ENCODE data around the gene CYP2W1.

The CYP2W1 gene

GRCh38 chr7:1007901-1008300 is 24.9 kb downstream of the CYP2W1 start:
- H3K27ac Mint-ChIP-seq = no peak overlapping the region
- H3K4me1 Mint-ChIP-seq = no peaks in the 10 kb centered on the region
- H3K9me3 Mint-ChIP-seq = no peaks in the 10 kb centered on the region
- no peak overlapping the region for H3K4me3 Mint-ChIP-seq
- TF ChIP-seq CTCF (IDR thresholded peaks at IDR 0.05; ENCODE audit: unreplicated experiment in 3 of 3) = no peak
- H3K27me3 Mint-ChIP-seq (ENCODE audit: low read depth) = no peaks in the 10 kb centered on the region
- H3K36me3 Mint-ChIP-seq (ENCODE audit: low read depth) = peaks cover 16% of the 10 kb centered on the region

GRCh38 chr7:1008733-1009363 is 25.9 kb downstream of the CYP2W1 start:
- Mint-ChIP-seq H3K36me3 (ENCODE audit: low read depth) (peaks cover 16% of the 10 kb centered on the region), H3K9me3 (no peaks in the 10 kb centered on the region), H3K4me3 (no peak overlapping the region), H3K27ac (peak overlapping the region in 1 of 3 experiments; percentile 26), H3K27me3 (ENCODE audit: low read depth) (no peaks in the 10 kb centered on the region), H3K4me1 (peaks cover 5% of the 10 kb centered on the region)
- no peak for TF ChIP-seq CTCF (IDR thresholded peaks at IDR 0.05; ENCODE audit: unreplicated experiment in 3 of 3)

GRCh38 chr7:1009747-1010146 is 26.8 kb downstream of the CYP2W1 start:
- no peaks in the 10 kb centered on the region for H3K9me3 Mint-ChIP-seq
- no peak overlapping the region for H3K4me3 Mint-ChIP-seq

GRCh38 chr7:1010226-1010625 is 27.2 kb downstream of the CYP2W1 start:
- Mint-ChIP-seq H3K27me3 (ENCODE audit: low read depth) (no peaks in the 10 kb centered on the region), H3K4me1 (peaks cover 10% of the 10 kb centered on the region), H3K27ac (no peak overlapping the region), H3K4me3 (no peak overlapping the region), H3K36me3 (ENCODE audit: low read depth) (peaks cover 16% of the 10 kb centered on the region), H3K9me3 (no peaks in the 10 kb centered on the region)
- no peak for TF ChIP-seq CTCF (IDR thresholded peaks at IDR 0.05; ENCODE audit: unreplicated experiment in 3 of 3)

More at GRCh38 chr7:1009747-1010146, 26.8 kb downstream of the CYP2W1 start:
- Mint-ChIP-seq H3K4me1 (peaks cover 10% of the 10 kb centered on the region), H3K27ac (no peak overlapping the region), H3K27me3 (ENCODE audit: low read depth) (no peaks in the 10 kb centered on the region), H3K36me3 (ENCODE audit: low read depth) (peaks cover 16% of the 10 kb centered on the region)
- TF ChIP-seq CTCF (IDR thresholded peaks at IDR 0.05; ENCODE audit: unreplicated experiment in 3 of 3) = no peak

- H3K4me1 Mint-ChIP-seq = peaks cover 10% of the 10 kb centered on the region
- H3K9me3 Mint-ChIP-seq = no peaks in the 10 kb centered on the region
- peak overlapping the region in 1 of 3 experiments; percentile 73 for H3K27ac Mint-ChIP-seq
- H3K36me3 Mint-ChIP-seq (ENCODE audit: low read depth) = peaks cover 11% of the 10 kb centered on the region
- TF ChIP-seq CTCF (IDR thresholded peaks at IDR 0.05; ENCODE audit: unreplicated experiment in 3 of 3) = no peak
- no peaks in the 10 kb centered on the region for H3K27me3 Mint-ChIP-seq (ENCODE audit: low read depth)
- no peak overlapping the region for H3K4me3 Mint-ChIP-seq
These were observed 28.5 kb downstream of the CYP2W1 start for GRCh38 chr7:1011297-1012003.

All from nephron (organoid).